Activated CD8-positive, alpha-beta T cell treated with anti-CD3 and anti-CD28 coated beads for 36 hours (primary cell): ENCODE measurements around the gene SIK3. TPM values are rescaled to one million over a fixed set of nuclear protein-coding genes. Genes with fewer than 3 reads are reported as not detected.

Source experiments
- ATAC-seq: fragments of 200-7000 bp; cut with Tn5 transposase; one replicate; pipeline ENCODE4 v1.10.0; 2021; ENCODE audit warnings: mild to moderate bottlenecking, moderate library complexity
- CTCF ChIA-PET: fragments of 350-600 bp; sonication (Branson Sonifier 250); formaldehyde crosslinking; loops from one replicate; lab custom pipeline; 2021; ENCODE audit warnings: antibody characterized with exemption; lab: Charles Lee
- POLR2A ChIA-PET: fragments of 350-600 bp; sonication (Branson Sonifier 250); formaldehyde crosslinking; loops from one replicate; lab custom pipeline; 2021; ENCODE audit warnings: antibody characterized with exemption; lab: Charles Lee
- DNase-seq: peaks from one replicate; pipeline ENCODE4 v3.0.0-alpha.2; 2020
- H3K27ac Mint-ChIP-seq: one replicate; pipeline ENCODE4 v1.8.0; 2021; ENCODE audit warnings: mild to moderate bottlenecking, mixed read lengths
- H3K27me3 Mint-ChIP-seq: one replicate; pipeline ENCODE4 v1.8.0; 2021; ENCODE audit warnings: mixed read lengths
- H3K36me3 Mint-ChIP-seq: one replicate; pipeline ENCODE4 v1.8.0; 2021; ENCODE audit warnings: low read depth, mixed read lengths
- H3K4me1 Mint-ChIP-seq: one replicate; pipeline ENCODE4 v1.8.0; 2021; ENCODE audit warnings: low read depth, mixed read lengths
- H3K4me3 Mint-ChIP-seq: one replicate; pipeline ENCODE4 v1.8.0; 2021; ENCODE audit warnings: mild to moderate bottlenecking, moderate library complexity, mixed read lengths
- H3K9me3 Mint-ChIP-seq: one replicate; pipeline ENCODE4 v1.8.0; 2021; ENCODE audit warnings: mixed read lengths
- intact Hi-C: fragments of 100-400 bp; cut with micrococcal nuclease; formaldehyde crosslinking; loops from one replicate; pipeline ENCODE4 v1.10.0; 2022
- total RNA-seq, 2 experiments: library from RNA; stranded (reverse); gene quantifications; one replicate each; pipeline ENCODE4 v1.2.3, GENCODE V29; 2021
- TF ChIP-seq, protein P1 (sequence below): fragments of 200-600 bp; IDR thresholded peaks from one replicate; pipeline ENCODE4 v1.8.0; 2022; ENCODE audit warnings: antibody characterized with exemption, mild to moderate bottlenecking

The SIK3 gene
- total RNA-seq, 2 experiments from 2014 or later, result 18.7 to 24.1 TPM

DNA sequence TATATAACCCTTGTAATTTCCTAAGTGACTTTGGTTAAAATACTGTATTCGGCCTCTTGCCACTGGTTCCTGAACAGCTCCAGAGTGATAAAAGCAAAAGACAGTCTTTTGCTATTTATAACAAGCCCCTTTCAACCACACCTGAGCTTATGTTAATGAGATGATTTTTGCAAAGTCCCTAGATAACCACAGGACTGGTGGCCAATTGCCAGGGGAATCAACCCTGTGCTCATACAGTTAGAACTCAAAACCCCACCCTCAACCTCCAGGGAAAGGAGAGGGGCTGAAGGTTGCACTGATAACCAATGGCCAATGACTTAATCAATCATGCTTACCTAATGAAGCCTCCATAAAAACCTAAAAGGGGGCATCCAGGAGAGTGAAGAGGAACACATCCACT is 77.9 kb downstream of the SIK3 start:
- no peak overlapping the region for H3K4me3 Mint-ChIP-seq
- H3K9me3 Mint-ChIP-seq, result peaks cover 2% of the 10 kb centered on the region
- CTCF ChIA-PET, result interaction anchor here (0.7 to 1.5 kb wide), 6 partner anchors 20 to 102 kb away, joined by 3 to 6 read pairs (median 4); no protein-coding TSS in a partner anchor
- H3K27ac Mint-ChIP-seq, result peak overlapping the region; percentile 63
- DNase-seq (peak; percentile 78), ATAC-seq (peak; percentile 46)
- peaks cover 66% of the 10 kb centered on the region for H3K4me1 Mint-ChIP-seq
- intact Hi-C loops, result loop anchor here (5.0 kb wide), 1 partner anchor 33 kb away; no protein-coding TSS in a partner anchor
- TF ChIP-seq, protein P1, sequence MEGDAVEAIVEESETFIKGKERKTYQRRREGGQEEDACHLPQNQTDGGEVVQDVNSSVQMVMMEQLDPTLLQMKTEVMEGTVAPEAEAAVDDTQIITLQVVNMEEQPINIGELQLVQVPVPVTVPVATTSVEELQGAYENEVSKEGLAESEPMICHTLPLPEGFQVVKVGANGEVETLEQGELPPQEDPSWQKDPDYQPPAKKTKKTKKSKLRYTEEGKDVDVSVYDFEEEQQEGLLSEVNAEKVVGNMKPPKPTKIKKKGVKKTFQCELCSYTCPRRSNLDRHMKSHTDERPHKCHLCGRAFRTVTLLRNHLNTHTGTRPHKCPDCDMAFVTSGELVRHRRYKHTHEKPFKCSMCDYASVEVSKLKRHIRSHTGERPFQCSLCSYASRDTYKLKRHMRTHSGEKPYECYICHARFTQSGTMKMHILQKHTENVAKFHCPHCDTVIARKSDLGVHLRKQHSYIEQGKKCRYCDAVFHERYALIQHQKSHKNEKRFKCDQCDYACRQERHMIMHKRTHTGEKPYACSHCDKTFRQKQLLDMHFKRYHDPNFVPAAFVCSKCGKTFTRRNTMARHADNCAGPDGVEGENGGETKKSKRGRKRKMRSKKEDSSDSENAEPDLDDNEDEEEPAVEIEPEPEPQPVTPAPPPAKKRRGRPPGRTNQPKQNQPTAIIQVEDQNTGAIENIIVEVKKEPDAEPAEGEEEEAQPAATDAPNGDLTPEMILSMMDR, result no peak
- POLR2A ChIA-PET, result interaction anchor here (1.0 to 1.4 kb wide), 2 partner anchors 32 to 77 kb away, joined by 3 to 4 read pairs; no protein-coding TSS in a partner anchor
- no peaks in the 10 kb centered on the region for H3K27me3 Mint-ChIP-seq
- peaks cover 1% of the 10 kb centered on the region for H3K36me3 Mint-ChIP-seq

DNA sequence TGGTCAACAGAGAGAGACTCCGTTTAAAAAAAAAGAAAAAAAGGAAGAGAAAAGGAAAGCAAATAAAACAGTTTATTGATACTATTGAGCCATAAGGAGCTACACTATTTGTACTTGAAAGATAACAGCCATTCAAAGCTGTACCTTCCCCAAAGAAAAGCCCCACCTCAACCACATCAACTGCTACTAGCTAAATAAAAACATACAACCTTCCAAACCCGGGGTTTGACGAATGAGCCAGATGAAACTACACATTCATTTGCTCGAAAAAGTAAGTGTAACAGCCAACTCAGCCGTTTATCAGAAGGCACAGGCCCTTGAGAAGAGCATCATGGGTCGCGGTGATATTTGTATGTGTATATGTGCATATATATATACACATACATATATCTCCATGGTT is 78.4 kb downstream of the SIK3 start:
- H3K4me1 Mint-ChIP-seq, result peaks cover 61% of the 10 kb centered on the region
- CTCF ChIA-PET, result interaction anchor here (0.7 to 1.5 kb wide), 7 partner anchors 20 to 101 kb away, joined by 3 to 6 read pairs (median 3); no protein-coding TSS in a partner anchor
- peak; percentile 37 for DNase-seq
- H3K36me3 Mint-ChIP-seq, result peaks cover 1% of the 10 kb centered on the region
- TF ChIP-seq, protein P1, result no peak
- no peaks in the 10 kb centered on the region for H3K27me3 Mint-ChIP-seq
- peak overlapping the region; percentile 23 for H3K27ac Mint-ChIP-seq
- ATAC-seq, result peak; percentile 21
- POLR2A ChIA-PET, result interaction anchor here (1.0 to 1.5 kb wide), 3 partner anchors 20 to 77 kb away, joined by 3 to 5 read pairs (median 4); no protein-coding TSS in a partner anchor
- H3K4me3 Mint-ChIP-seq, result no peak overlapping the region
- H3K9me3 Mint-ChIP-seq, result peaks cover 2% of the 10 kb centered on the region
- intact Hi-C loops, result loop anchor here (5.0 kb wide), 1 partner anchor 33 kb away; no protein-coding TSS in a partner anchor

DNA sequence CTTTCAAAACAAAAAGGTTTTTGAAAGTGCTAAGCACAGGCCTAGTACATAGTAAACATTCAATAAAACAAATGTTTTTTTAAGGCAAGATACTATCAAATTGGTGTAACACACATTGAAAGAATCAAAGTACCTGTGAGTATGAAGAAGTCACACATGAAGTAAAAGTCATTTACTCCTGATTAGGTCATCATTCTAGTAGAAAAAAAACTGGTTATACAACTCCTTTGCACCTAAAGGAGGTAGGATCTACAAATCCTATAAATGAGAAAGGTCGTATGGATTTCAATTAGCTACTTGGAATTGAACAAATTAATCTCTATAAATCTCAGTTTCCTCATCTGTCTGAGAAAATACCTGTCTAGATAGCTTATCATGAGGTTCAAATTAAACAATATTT is 80.8 kb downstream of the SIK3 start:
- intact Hi-C loops, result no loop called here
- Mint-ChIP-seq H3K36me3 (peaks cover 1% of the 10 kb centered on the region), H3K4me1 (peaks cover 45% of the 10 kb centered on the region), H3K4me3 (no peak overlapping the region), H3K27ac (no peak overlapping the region), H3K27me3 (no peaks in the 10 kb centered on the region), H3K9me3 (peaks cover 2% of the 10 kb centered on the region)
- DNase-seq, result no peak
- TF ChIP-seq, protein P1, result no peak
- ChIA-PET CTCF (interaction anchor here (1.0 to 1.6 kb wide), 4 partner anchors 22 to 226 kb away, joined by 3 to 5 read pairs (median 4); partner anchors contain the start of gene APOA5), POLR2A (interaction anchor here (0.8 to 1.3 kb wide), 2 partner anchors 9 to 27 kb away, joined by 3 read pairs; no protein-coding TSS in a partner anchor)
- ATAC-seq, result no peak

DNA sequence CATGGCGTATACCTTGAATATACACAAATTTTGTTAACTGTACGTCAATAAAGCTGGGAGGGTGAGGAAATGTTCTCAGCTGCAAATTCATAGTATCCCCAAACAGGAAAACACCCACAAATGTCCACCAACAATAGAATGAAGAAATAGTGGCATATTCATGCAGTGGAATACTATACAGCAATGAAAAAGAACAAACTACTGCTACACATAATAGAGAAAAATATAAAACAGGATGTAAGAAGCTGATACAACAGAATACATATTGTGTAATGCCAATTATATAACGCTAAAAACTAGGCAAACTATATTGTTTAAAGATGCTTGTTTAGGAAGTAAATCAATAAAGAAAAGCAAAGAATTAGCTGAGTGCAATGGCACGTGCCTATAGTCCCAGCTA is 81.5 kb downstream of the SIK3 start:
- Mint-ChIP-seq H3K27me3 (no peaks in the 10 kb centered on the region), H3K27ac (no peak overlapping the region), H3K4me1 (peaks cover 44% of the 10 kb centered on the region), H3K9me3 (peaks cover 2% of the 10 kb centered on the region), H3K4me3 (no peak overlapping the region), H3K36me3 (peaks cover 1% of the 10 kb centered on the region)
- ATAC-seq, result no peak
- DNase-seq, result no peak
- POLR2A ChIA-PET, result interaction anchor here (0.8 to 1.1 kb wide), 2 partner anchors 26 to 53 kb away, joined by 3 to 5 read pairs; no protein-coding TSS in a partner anchor
- CTCF ChIA-PET, result interaction anchor here (1.0 to 1.6 kb wide), 4 partner anchors 23 to 225 kb away, joined by 3 to 4 read pairs (median 3); partner anchors contain the start of gene APOA5
- TF ChIP-seq, protein P1, result no peak
- intact Hi-C loops, result no loop called here

DNA sequence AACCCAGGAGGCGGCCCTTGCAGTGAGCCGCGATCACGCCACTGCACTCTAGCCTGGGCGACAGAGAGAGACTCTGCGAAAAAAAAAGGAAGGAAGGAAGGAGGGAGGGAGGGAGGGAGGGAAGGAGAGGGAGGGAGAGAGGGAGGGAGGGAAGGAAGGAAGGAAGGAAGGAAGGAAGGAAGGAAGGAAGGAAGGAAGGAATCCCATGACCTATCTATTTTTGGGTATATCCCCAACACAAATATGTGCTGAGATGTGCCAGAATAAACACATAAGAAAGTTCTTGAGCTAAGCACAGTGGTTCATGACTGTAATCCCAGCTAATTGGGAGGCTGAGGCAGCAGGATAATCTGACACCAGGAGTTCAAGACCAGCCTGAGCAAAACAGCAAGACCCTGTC is 82.0 kb downstream of the SIK3 start:
- POLR2A ChIA-PET, result interaction anchor here (1.1 kb wide), 1 partner anchor 54 kb away, joined by 5 read pairs; no protein-coding TSS in a partner anchor

More for the DNA sequence above, 82.0 kb downstream of the SIK3 start:
- intact Hi-C loops, result no loop called here
- no peak for ATAC-seq
- DNase-seq, result no peak
- TF ChIP-seq, protein P1, result no peak
- Mint-ChIP-seq H3K4me3 (no peak overlapping the region), H3K4me1 (peaks cover 45% of the 10 kb centered on the region), H3K27ac (no peak overlapping the region), H3K36me3 (peaks cover 1% of the 10 kb centered on the region), H3K9me3 (peaks cover 2% of the 10 kb centered on the region), H3K27me3 (no peaks in the 10 kb centered on the region)
- CTCF ChIA-PET, result interaction anchor here (0.6 to 1.6 kb wide), 3 partner anchors 87 to 89 kb away, joined by 3 to 4 read pairs (median 3); no protein-coding TSS in a partner anchor
